Right lobe of liver (tissue), 6 donors: ENCODE data around the gene ZNF333. TPM values are rescaled to one million over a fixed set of nuclear protein-coding genes. Genes with fewer than 3 reads are reported as not detected.
"Not testable (repeated sequence)": the region's sequence is repeated elsewhere in the genome, so short reads cannot be mapped to it uniquely, and the experiment has no call there.

Experiments used
- ATAC-seq, 4 donors: fragments of 200-7000 bp; cut with Tn5 transposase; one replicate each; pipeline ENCODE4 v1.9.1; 2020; ENCODE audit warnings: mild to moderate bottlenecking in 4 of 4, moderate library complexity in 4 of 4
- DNase-seq, 3 donors: peaks; one replicate each; pipeline ENCODE4 v3.0.0-alpha.2; 2020
- H3K27ac ChIP-seq, 3 donors: fragments of 200-600 bp; one replicate each; pipeline ENCODE4 v1.8.0; 2022
- H3K27me3 ChIP-seq, 2 donors: fragments of 200-600 bp; one replicate each; pipeline ENCODE4 v1.8.0; 2022
- H3K36me3 ChIP-seq, 4 donors: fragments of 200-600 bp; sonication (generic) in 1 of 4; one replicate each; pipeline versions ENCODE4 v1.5.1 to v1.8.0; 2017 to 2022; ENCODE audit warnings: control low read depth in 1 of 4
- H3K4me1 ChIP-seq, 4 donors: fragments of 200-600 bp; sonication (generic) in 1 of 4; one replicate each; pipeline versions ENCODE4 v1.5.1 to v1.8.0; 2017 to 2022; ENCODE audit warnings: control low read depth in 1 of 4
- H3K4me3 ChIP-seq, 3 donors: fragments of 200-600 bp; one replicate each; pipeline ENCODE4 v1.8.0; 2022
- H3K9me3 ChIP-seq, 4 donors: fragments of 200-600 bp; sonication (generic) in 1 of 4; one replicate each; pipeline versions ENCODE4 v1.5.1 to v1.8.0; 2017 to 2022; ENCODE audit warnings: control low read depth in 1 of 4
- POLR2A ChIP-seq: fragments of 450-650 bp; IDR thresholded peaks from one replicate; pipeline ENCODE4 v1.6.1; 2017; ENCODE audit warnings: antibody characterized with exemption, mild to moderate bottlenecking
- WGBS: methylation state at CpG from one replicate; pipeline ENCODE4 v1.1.6; 2018; ENCODE audit warnings: low coverage, low lambda C conversion rate; ENCODE audit not compliant: insufficient coverage; ENCODE audit errors: missing lambda C conversion rate; 5-methylcytosine and 5-hydroxymethylcytosine counted together
- intact Hi-C, 2 donors: fragments of 100-400 bp; cut with DNase I; formaldehyde crosslinking; loops; one replicate each; pipeline versions ENCODE4 v1.11.2 to v1.14.1; 2022
- total RNA-seq, 6 experiments: library from RNA; depleted of rRNA in 2 of 6; stranded (reverse); fragments of >200 nt in 2 of 6; fragmentation: NEBNext Ultra II Directional in 3 of 6; extraction: Animal tissue kit (Norgen Biotek cat#: 25700) in 3 of 6; gene quantifications; one replicate each; pipeline versions ENCODE4 v1.1.0 to v1.2.4, GENCODE V29; 2016 to 2023
- TF ChIP-seq, protein P1 (sequence below), 4 donors: fragments of 200-600 bp in 3 of 4; fragments of 450-650 bp in 1 of 4; IDR thresholded peaks; one replicate each; pipeline versions ENCODE4 v1.5.1 to v1.8.0; 2016 to 2022; ENCODE audit warnings: antibody characterized with exemption in 4 of 4, mild to moderate bottlenecking in 2 of 4
- donor health status: DM: no; HTN: yes; CAD: no.
- donor health status: DM: no; HTN: no; CAD: no.
- donor health status: DM: no; HTN: no; CAD: no.
- donor health status: DM: no; HTN: yes; CAD: no.
- donor health status: DM: no; HTN: yes; CAD: no.

ZNF333 gene
- total RNA-seq, 6 experiments from 2014 or later = 2.5 to 6.1 (median 3.8) TPM

DNA sequence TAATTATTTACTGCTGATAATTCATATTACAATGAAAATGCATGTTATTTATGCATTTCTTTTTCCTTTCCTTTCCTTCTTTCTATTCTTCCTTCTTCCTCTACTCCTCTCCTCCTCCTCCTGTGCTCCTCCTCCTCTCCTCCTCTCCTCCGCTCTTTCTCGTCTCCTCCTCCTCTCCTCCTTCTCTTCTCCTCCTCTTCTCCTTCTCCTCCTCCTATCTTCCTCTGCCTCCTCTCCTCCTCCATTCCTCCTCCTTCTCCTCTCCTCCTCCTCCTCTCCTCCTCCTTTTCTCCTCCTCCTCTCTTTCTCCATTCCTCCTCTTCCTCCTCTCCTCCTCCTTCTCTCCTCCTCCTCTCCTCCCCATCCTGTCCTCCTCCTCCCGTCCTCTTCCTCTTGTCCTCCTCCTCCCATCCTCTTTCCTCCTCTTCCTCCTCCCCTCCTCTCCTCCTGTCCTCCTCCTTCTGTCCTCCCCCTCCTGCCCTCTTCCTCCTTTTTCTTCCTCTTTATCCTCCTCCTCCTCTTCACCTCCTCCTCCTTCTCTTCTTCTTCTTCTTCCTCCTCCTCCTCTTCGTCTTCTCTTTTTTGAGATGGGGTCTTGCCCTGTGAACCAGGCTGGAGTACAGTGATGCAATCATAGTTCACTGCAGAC is 73.8 kb downstream of the ZNF333 start:
- 41% methylated on average over 4 of the region's 4 CpGs for WGBS
- TF ChIP-seq, protein P1, sequence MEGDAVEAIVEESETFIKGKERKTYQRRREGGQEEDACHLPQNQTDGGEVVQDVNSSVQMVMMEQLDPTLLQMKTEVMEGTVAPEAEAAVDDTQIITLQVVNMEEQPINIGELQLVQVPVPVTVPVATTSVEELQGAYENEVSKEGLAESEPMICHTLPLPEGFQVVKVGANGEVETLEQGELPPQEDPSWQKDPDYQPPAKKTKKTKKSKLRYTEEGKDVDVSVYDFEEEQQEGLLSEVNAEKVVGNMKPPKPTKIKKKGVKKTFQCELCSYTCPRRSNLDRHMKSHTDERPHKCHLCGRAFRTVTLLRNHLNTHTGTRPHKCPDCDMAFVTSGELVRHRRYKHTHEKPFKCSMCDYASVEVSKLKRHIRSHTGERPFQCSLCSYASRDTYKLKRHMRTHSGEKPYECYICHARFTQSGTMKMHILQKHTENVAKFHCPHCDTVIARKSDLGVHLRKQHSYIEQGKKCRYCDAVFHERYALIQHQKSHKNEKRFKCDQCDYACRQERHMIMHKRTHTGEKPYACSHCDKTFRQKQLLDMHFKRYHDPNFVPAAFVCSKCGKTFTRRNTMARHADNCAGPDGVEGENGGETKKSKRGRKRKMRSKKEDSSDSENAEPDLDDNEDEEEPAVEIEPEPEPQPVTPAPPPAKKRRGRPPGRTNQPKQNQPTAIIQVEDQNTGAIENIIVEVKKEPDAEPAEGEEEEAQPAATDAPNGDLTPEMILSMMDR (IDR thresholded peaks at IDR 0.05) = no peak
- H3K9me3 ChIP-seq = no peaks in the 10 kb centered on the region
- no peak overlapping the region for H3K27ac ChIP-seq
- no peaks in the 10 kb centered on the region for H3K4me1 ChIP-seq
- no peak overlapping the region for H3K4me3 ChIP-seq
- intact Hi-C loops = no loop called here
- H3K36me3 ChIP-seq = no peaks in the 10 kb centered on the region
- no peaks in the 10 kb centered on the region for H3K27me3 ChIP-seq
- ATAC-seq (no peak), DNase-seq (peak in 2 of 3 donors; percentile 2 to 13)

DNA sequence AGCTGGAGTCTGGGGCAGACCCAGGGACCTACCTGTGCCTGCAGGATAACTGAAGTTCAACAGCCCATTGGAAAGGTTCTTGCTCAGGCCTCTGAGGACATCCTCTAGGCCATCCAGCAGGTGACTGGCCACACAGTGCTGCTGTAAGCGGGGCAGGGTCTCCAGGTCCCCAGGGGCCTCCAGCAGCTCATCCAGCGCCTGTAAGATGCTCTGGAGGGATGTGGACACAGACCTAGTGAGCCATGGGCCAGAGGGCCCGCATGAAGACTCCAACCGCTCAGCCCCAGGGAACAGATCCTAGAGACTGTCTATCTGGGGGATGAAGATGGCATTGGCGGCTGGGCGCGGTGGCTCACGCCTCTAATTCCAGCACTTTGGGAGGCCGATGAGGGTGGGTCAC is 74.6 kb downstream of the ZNF333 start:
- Histone ChIP-seq H3K4me1 (no peaks in the 10 kb centered on the region), H3K9me3 (no peaks in the 10 kb centered on the region), H3K27me3 (no peaks in the 10 kb centered on the region), H3K36me3 (no peaks in the 10 kb centered on the region), H3K27ac (no peak overlapping the region), H3K4me3 (no peak overlapping the region)
- TF ChIP-seq, protein P1 (IDR thresholded peaks at IDR 0.05) = no peak
- TF ChIP-seq POLR2A = no peak
- DNase-seq = peak in 2 of 3 donors; percentile 28 to 41
- intact Hi-C loops = no loop called here
- peak in 1 of 4 donors; percentile 20 for ATAC-seq
- no CpG with 5 or more reads among the region's 9 CpGs for WGBS

DNA sequence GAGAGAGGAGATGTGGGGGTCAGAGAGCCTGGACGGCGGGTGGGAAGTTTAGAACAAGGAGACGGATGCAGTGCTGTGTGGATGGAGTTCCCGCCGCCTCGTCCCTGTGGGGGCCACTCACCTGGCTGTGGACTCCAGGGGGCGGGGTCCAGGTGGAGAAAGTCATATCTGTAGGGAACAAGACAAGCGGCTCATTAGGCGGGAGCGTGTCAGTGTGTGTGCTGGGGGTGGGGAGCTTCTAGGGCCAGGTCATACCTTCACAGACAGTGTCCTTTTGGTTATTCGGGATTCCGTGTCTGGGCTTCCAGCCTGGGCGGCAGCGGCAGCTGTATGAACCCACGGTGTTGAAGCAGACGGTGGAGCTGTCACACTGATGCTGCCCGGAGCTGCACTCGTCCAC is 75.6 kb downstream of the ZNF333 start:
- H3K27ac ChIP-seq, H3K27me3 ChIP-seq, intact Hi-C loops, H3K9me3 ChIP-seq, H3K4me3 ChIP-seq, H3K4me1 ChIP-seq, H3K36me3 ChIP-seq: not testable (repeated sequence)
- WGBS = 74% methylated on average over 3 of the region's 18 CpGs
- DNase-seq = peak in 2 of 3 donors; percentile 6 to 34
- ATAC-seq = peak in 2 of 4 donors; percentile 6 to 21

DNA sequence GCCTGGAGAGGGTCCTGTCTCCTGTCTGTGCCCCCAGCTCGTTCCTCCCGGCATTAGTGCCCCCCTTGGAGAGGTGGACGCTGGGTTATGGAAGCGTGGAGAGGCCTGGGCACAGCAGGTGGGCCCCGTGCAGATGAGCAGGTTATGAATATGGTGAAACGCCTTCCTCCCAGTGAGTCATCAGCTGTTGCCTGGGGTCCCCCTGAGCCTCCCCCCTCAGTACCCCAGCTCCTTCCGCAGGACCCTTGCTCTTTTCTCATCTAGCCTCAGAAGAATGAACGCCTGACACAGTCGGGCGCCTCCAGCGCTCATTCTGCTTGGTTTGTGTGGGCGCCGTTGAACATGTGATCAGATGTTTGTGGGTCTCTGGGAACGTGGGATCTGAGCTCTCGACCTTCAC is 76.0 kb downstream of the ZNF333 start:
- H3K27me3 ChIP-seq, H3K36me3 ChIP-seq, ATAC-seq, H3K4me1 ChIP-seq, H3K9me3 ChIP-seq, H3K4me3 ChIP-seq, H3K27ac ChIP-seq, intact Hi-C loops: not testable (repeated sequence)
- no CpG with 5 or more reads among the region's 15 CpGs for WGBS
- peak in 2 of 3 donors; percentile 20 to 24 for DNase-seq

DNA sequence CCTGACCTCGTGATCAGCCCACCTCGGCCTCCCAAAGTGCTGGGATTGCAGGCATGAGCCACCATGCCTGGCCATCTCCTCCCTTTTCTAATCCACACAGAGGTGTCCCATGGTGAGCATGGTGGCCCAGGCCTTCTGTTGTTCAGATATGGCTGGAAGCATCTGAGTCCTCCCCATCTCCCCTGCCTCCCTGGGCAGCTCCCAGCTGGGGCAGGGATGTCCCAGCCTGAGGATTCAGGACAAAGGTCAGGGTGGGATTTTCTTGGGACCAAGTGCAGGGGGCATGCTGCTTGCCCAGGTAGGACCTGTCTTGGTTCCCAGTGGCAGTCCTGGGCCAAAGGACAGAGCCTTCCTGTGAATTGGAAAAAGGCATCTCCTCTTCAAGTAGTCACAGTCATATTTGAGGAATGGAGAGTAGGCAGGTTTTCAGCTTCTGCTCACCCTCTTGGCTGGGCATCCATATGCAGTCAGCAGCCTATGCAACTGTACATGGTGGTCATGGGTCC is 77.7 kb downstream of the ZNF333 start:
- Histone ChIP-seq H3K9me3 (no peaks in the 10 kb centered on the region), H3K4me1 (no peaks in the 10 kb centered on the region), H3K4me3 (no peak overlapping the region), H3K36me3 (no peaks in the 10 kb centered on the region), H3K27ac (no peak overlapping the region), H3K27me3 (no peaks in the 10 kb centered on the region)
- DNase-seq (peak in 1 of 3 donors; percentile 5), ATAC-seq (no peak)
- TF ChIP-seq POLR2A = no peak
- TF ChIP-seq, protein P1 (IDR thresholded peaks at IDR 0.05) = no peak
- no CpG with 5 or more reads among the region's 2 CpGs for WGBS
- intact Hi-C loops = no loop called here
